ENCODE measurements around the gene EPB42. TPM values are rescaled to one million over a fixed set of nuclear protein-coding genes. Genes with fewer than 3 reads are reported as not detected.
"Not testable (repeated sequence)": the region's sequence is repeated elsewhere in the genome, so short reads cannot be mapped to it uniquely, and the experiment has no call there.

Gene EPB42
- total RNA-seq, 1 donor = 0.54 TPM

DNA sequence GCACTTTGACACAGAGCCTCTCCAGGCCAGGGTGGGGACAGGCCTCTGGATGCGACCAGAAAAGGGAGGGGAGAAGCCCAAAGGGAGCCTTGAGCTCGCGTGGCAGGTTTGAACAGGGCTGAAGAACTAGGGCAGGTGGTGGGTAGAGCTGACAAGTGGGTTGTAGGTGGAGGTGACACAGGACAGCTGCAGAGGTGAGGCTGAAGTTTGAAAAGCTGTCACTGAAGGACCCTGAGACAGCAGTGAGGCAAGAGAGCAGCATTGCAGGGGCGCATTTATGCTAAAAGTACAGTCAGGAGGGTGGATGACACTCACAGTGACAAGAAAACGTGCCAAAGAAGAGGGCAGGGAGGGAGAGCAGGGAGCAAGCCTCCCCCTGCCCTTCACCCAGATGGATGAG, 21.8 kb upstream of the EPB42 start:
- DNase-seq (ENCODE audit: low read depth in 2 of 3, low spot score in 2 of 3) = no peak

DNA sequence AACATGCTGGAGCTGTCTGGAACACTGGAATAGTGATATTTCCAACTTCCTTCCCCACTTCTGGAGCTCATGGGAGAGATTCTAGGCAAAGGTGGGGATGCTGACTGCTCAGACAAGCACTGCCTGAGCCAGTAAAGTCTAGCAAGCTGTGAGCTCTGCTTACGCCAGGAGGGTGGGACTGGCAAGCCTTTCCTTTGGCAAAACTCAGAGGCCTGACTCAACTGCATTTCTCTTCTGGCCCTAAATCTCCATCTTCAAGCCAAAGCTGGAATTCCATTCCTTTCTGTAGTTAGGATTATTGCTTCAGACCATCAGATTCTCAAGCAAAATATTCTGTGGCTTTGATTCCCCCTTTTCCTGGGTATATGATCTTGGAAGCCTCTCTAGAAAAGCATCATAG, 20.3 kb upstream of the EPB42 start:
- no peak for DNase-seq (ENCODE audit: low read depth in 2 of 3, low spot score in 2 of 3)

DNA sequence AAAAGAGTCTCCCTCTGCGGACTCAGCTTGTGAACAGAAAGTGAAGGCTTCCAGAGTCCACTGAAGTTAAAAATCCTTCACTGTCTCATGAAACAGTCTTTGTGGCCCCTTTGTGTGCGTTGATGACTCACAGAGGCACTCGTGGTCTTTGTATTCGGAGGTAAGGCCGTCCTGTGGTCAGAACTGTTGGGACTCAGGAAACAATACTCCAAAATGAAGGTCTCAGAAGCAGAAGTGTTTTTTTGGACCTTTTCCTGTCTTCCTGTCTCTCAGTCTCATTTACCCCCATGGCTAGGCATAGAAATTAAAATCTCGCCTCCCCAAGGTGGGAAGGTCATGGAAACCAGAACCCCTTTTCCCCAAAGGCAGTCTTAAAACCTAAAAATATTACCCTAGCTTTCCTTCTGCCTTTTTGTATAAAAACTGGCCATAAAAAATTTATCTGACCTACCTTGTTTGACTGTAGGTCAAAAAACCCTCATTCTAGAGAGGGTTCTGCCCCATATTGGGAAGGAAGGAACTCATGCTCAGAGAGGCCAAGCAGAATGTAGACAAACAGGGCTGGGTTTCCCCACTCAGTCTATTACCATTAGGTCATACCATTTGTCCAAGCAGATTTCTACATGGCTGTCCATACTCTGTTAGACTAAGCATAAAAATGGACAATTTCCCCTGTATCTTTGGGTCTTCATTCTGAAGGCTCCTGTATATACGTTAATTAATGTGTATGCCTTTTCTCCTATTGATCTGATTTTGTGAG, 19.1 kb upstream of the EPB42 start:
- peak in 2 of 3 donors; percentile 80 to 83 for DNase-seq (ENCODE audit: low read depth in 2 of 3, low spot score in 2 of 3)

DNA sequence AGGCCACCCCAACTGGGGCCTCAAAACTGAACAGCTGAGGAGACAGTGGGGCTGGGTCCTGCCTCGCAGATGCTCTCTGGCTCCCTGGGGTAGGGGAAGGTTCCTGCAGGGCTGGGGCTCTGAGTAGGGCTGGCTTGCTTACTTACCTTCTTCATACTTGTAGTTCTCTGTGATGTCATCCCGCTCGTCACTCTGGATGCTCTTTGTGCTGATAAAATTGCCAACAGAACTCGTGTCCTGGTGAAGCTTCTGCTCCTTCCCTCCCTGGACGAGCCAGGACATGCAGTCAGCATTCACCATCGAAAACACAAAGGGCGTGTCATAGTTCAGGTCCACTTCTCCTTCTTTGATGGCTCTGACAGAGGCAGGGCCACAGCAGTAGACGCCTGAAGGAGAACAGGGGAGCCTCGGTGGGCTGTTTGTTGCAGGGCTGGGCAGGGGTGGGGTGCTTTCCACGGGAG, 17.9 kb upstream of the EPB42 start:
- DNase-seq (ENCODE audit: low read depth in 2 of 3, low spot score in 2 of 3) = no peak

DNA sequence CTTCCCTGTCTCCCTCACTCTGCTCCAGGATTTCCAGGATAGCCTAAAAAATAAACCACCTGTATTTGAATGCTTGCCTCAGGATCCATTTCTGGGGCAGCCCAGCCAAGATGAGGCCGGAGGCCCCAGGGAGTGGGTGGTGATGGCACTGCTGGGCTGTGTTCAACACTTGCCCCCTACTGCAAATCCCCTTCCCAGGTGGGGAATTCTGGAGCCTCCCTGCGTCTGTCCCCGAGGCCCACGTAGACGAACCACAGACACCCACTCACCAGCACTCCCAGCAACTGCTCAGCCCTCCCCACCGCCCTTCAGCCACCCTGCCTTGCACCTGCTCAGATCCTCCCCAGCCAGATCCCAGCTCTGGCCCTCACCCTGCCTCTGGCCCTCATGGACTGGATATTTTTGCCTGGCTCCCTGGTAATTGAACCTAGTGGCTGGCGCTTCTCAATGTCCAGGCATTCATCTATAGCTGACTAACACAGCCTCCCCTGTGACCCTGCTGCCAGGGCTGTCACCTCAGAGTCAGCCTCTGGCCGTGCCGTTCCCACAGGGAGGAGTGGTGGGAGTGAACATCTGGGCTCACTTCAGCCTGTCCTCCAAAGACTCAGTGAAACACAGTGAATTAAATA, 17.1 kb upstream of the EPB42 start:
- no peak for DNase-seq (ENCODE audit: low read depth in 2 of 3, low spot score in 2 of 3)

DNA sequence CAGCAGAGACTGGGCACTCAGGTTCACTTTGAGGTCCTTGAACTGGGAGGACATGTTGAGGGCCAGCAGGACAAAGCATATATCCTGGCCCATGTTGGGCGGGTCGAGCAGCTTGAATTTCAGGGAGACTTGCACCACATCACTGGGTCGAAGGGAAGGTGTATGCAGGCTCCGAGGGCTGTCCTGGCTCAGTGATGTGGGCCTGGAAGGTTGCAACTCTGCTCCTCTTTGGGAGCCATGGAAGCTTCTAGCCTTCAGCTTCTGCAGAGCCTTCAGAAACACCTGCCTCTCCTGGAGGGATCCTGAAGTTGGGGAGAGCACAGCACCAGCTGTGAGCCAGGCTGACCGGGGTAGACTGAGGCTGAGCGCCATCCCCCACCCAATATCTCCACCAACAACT, 14.7 kb upstream of the EPB42 start:
- DNase-seq (ENCODE audit: low read depth in 2 of 3, low spot score in 2 of 3) = no peak

DNA sequence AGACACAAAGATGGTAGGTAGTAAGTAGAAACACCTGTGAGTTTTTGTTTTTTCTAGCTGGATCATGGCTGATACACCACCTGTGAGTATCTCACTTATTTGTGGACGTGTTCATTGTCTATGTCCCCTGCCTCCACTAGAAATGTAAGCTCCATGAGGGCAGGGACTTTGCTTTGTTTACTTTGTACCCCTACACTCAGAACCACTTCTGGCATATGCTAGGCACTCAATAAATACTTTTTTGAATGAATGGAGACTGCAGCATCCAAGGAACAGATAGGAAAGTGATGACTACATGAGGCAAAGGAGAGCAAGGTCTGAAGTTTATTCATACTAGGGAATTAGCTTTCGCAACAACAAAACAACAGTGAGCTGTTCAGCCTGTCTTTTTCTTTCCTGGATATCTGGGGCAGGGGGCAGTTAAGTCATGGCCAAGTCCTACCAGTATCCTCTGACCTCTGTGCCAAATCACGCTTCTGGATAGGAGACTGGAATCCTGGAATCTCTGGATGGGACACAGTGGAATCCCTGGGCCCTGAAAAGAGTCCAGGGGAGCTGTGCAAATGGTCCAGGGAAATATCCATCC, 11.6 kb upstream of the EPB42 start:
- DNase-seq (ENCODE audit: low read depth in 2 of 3, low spot score in 2 of 3) = no peak

DNA sequence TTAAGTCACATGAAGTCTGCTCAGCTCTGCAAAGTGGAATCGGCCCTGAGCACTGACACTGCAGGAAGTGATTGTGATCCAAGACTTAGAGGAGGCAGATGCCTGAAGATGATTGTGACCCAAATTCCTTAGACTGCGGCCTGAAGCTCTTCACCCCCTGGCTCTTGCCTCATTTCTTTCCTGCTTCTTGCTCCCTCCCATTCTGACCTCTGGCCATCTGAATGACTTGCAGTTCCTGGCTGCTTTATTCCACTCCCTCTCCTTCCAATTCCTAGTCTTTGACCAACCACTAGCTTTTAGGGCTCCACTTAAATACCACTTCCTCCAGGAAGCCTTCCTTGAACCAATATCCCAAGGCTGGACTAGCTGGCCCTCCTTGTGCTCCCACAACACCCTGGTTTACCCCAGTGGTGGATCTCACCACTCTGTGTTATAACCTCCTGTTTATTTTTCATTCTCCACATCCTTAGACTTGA, 9.9 kb upstream of the EPB42 start:
- no peak for DNase-seq (ENCODE audit: low read depth in 2 of 3, low spot score in 2 of 3)

DNA sequence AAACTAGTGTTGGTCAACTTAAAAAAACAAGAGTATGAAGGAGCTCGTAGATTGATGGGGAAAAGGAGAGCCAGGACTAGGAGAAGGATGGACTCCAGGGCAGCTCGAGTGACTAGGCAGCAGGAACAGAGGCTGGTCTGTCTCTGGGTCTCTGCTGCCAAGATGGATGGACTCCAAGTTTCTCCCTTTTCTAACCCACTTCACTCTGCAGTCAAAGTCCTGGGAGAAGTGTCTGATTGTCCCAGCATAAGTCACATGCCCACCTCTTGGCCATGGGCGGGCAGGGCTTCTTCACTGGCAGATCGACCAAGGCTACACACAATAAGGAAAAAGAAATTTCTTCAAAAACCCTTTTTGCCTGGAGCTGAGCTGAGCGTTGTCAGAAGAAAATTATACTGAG, 9.2 kb upstream of the EPB42 start:
- DNase-seq (ENCODE audit: low read depth in 2 of 3, low spot score in 2 of 3) = no peak

DNA sequence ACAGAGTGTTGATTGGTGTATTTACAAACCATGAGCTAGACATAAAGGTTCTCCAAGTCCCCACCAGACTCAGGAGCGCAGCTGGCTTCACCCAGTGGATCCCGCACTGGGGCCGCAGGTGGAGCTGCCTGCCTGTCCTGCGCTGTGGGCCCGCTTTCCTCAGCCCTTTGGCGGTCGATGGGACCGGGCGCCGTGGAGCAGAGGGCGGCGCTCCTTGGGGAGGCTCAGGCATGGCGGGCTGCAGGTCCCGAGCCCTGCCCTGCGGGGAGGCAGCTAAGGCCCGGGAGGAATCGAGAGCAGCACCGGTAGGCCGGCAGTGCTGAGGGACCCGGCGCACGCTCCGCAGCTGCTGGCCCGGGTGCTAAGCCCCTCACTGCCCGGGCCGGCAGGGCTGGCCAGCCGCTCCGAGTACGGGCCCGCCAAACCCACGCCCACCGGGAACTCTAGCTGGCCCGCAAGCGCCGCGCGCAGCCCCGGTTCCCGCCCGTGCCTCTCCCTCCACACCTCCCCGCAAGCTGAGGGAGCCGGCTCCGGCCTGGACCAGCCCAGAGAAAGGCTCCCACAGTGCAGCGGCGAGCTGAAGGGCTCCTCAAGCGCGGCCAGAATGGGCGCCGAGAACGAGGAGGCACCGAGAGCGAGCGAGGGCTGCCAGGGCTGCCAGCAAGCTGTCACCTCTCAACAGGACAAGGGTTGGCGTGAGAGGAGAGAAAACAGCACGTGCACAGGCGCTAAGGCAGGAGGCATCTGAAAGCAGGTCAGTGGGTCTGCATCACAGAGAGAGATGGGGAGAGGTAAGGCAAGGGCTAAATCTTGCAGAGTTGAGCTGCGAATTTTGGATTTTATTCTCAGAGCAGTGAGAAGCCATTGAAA, 5.9 kb upstream of the EPB42 start:
- no peak for DNase-seq (ENCODE audit: low read depth in 2 of 3, low spot score in 2 of 3)

DNA sequence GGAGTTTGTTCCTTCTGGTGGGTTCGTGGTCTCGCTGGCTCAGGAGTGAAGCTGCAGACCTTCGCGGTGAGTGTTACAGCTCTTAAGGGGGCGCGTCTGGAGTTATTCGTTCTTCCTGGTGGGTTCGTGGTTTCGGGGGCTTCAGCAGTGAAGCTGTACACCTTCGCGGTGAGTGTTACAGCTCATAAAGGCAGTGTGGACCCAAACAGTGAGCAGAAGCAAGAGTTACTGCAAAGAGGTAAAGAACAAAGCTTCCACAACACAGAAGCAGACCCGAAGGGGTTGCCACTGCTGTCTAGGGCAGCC, 5.1 kb upstream of the EPB42 start:
- DNase-seq (ENCODE audit: low read depth in 2 of 3, low spot score in 2 of 3) = not testable (repeated sequence)

DNA sequence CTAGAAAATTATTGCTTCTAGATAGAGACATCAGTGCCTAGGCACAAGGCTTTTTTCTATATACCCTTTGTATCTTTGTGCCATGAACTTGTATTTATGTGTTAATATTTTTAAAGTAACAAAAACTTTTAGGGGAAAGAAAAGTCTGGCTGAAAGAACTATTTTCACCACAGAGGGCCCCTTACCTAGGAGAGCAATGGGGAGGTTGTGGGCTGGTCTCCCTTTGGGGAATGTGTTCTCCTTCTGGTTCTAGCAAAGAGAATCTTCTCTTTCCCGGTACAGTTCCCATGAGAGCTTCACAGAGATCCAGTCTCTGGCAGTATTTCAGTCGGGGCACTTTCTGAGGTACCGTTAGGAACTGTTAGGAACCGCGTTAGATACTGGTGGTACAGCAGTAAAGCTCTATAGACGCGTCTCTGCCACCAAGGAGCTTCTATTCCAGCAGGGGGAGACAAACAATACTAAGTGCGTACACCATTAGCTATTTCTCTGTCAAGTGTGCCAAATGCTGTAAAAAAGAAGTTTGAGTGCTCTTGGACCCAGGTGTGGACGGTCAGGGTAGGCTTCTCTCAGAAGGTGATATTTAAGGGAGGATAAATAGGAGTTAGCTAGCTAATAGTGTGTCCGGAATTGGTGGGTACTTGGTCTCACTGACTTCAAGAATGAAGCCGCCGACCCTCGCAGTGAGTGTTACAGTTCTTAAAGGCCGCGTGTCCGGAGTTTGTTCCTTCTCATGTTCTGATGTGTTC, 4.6 kb upstream of the EPB42 start:
- DNase-seq (ENCODE audit: low read depth in 2 of 3, low spot score in 2 of 3) = peak; percentile 21 to 85 (median 69)

DNA sequence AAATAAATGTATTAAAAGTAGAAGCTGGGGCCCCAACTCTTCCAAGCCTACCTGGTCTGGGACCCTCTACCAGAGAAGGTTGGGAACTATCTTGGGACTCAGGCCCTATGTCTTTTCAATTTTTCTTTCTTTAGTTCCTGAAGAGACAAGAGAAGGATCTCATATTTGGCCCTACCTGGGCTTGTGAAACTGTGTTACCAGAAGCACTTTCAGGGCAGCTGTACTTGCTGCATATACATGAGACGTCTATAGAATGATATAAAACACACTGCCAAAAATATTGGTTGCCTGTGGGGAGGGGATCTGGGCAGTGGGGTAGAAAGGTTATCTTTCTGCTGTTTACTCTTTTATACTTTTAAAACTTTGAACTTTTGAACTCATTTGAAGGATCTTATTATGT, 604 bp upstream of the EPB42 start:
- no peak for DNase-seq (ENCODE audit: low read depth in 2 of 3, low spot score in 2 of 3)

DNA sequence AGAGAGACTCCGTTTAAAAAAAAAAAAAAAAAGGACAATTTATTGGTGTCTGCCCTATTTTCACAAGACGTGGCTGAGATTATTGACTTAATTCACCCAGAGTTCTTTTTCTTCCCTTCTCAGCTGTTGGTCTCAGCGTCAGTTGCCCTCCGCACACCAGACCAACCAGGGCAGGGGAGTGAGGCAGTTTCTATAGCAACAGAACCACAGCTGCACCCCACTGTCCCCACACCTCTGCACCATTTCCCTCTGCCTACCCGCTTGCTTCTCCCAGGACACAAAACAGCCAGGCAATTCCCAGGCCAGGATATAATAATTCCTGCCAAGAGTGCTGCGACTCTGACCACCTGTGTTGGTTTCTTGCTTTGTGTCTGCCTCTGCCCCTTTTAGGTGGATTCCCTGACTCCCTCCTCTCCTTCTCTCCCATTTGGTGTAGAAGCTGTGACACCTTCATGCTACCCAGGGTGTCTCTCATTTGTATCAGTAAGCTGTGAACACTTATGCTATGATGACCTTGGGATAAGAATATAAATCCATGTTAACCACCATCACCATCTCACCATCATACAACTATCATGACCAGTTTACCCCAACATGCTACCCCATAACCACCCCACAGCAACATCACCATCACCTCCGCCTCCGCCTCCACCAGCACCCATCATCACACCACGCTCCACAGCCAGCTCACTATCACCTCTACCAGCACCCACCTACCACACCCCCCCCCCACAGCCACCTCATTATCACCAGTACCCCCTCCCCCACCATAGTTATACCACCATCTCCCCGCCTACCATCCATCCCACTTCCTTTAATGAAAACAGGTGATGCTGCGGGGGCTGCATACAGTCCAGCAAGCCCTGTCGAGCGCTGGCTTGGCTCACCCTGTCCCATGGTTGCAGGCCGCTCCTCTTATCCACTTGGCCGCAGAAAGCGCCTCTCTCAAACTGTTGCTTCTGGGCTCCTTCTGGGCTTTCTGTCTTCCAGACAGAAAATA, 589 bp downstream of the EPB42 start:
- no peak for DNase-seq (ENCODE audit: low read depth in 2 of 3, low spot score in 2 of 3)

DNA sequence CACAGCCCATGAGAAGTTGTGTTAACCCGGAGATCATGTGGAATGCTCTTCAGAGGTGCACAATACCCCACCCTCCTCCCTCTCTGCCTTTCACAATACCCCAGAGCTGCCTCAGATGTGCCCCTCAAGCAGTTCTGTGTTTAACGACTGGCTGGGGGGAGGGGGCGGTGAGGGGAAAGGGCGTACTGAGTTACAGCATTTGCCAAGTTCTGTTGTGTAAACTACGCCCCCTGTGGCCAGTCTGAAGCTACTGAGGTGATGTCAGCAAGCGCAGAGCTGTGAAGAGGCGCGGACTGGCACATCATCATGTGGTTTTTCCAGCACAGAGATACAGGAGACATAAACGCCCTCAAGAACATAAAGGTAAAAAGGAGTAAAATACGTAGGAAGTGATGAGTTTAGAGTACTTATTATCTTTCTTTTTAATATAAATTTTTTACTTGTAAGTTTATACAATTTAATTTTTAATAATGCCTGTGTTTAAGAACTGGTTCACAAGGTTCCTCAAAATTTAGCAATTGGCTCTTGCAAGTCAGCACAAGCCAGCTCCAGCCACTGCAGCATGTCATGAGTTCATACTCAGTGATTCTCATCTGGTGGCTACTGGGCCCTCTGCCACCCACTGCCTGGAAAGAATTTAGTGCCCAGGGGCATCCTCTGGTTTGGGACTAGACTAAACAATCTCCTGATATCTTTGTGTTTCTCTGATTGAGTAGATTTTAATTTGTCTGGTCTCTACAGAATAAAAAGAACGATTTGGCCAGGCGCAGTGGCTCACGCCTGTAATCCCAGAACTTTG, 1.7 kb downstream of the EPB42 start:
- peak in 2 of 3 donors; percentile 37 to 55 for DNase-seq (ENCODE audit: low read depth in 2 of 3, low spot score in 2 of 3)

DNA sequence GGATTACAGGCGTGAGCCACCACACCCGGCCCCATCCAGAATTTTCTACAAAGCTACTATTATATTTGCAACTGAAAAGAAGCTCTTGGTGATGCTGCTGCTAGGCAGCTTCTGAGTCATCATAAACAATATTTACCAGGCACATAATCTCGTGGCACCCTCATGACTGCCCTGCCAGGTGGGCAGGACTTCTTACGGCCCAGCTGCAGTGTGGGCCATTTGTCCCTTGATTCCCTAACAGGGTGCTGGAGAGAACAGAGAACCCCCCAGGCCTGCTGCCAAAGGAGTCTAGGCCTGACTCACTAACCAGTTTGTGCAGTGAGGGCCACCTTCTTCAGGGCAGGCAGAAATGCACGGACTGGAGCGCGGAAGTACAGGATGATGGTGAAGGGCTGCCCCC, 4.9 kb downstream of the EPB42 start:
- no peak for DNase-seq (ENCODE audit: low read depth in 2 of 3, low spot score in 2 of 3)

DNA sequence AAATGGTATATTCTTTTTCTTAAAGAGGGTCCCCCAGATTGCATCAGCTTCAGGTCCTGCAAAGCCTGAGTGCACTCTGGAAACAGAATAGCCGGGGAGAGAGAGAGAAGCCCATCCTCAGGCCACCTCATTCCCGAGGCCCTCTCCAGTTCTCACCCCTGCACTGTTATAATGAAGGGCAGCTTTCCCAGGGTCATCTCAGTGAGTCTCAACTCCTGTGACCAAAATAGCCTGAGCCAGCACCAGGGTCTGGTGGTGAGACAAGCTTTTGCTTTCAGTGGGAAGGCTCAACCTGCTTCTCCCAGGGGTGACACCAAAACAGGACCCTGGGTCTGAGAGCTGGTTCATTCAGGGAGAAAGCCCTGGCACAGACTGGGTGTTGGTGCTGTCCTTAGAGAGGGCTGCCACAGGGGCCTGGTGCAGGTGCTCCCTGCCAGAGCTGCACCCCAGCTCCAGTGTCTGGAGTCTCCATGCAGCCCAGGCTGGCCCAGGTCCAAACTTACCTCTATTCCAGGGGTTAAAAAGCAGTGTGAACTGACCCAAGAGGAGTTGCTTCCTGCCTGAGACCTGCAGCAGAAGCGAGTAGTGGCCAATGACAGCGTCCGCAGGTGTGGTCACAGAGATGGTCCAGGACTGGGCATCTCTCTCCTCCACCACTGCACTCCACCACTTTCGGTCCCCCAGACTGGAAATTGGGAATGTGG, 6.1 kb downstream of the EPB42 start:
- DNase-seq (ENCODE audit: low read depth in 2 of 3, low spot score in 2 of 3) = no peak

DNA sequence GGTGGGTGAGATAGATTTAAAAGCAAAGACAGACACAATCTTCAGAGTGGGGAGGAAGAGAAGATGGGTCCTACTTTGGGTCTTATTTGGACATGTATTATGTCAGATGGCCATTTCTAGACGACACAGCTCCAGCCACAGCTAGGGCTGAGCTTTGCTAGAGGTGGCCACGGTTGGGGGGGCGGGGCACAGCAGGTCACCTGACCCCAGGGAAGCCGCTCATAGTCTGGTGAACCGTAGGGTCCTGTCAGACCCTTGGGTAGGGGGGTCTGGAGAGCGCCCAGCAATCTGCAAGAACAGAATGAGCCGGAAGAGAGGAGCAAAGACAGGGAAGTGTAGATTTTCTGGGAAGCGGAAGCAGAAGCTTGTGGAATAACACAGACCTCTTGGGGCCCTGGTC, 6.6 kb downstream of the EPB42 start:
- no peak for DNase-seq (ENCODE audit: low read depth in 2 of 3, low spot score in 2 of 3)

Measured in hematopoietic multipotent progenitor cell (in vitro differentiated cells).